K562 (cell line): Measurements from ENCODE around the gene AFAP1. TPM values are rescaled to one million over a fixed set of nuclear protein-coding genes. Genes with fewer than 3 reads are reported as not detected.

Experiments
- ATAC-seq: fragments of 200-7000 bp; cut with Tn5 transposase; 3 replicates; pipeline ENCODE4 v1.9.1; 2020; ENCODE audit warnings: moderate library complexity
- BruUV-seq: library from RNA; stranded (reverse); fragments of 400-500 nt; replicated peaks from 2 replicates; lab custom pipeline; 2021; lab: Mats Ljungman, UMichigan
- CTCF ChIA-PET: fragments of 300-600 bp; formaldehyde crosslinking; extraction: SDS; loops from one replicate; lab custom pipeline; 2021; ENCODE audit warnings: low intra/inter-chr PET ratio; lab: Yijun Ruan, JAX
- POLR2A ChIA-PET: fragments of 300-600, 350-650 bp; sonication (Branson Sonifier 250); formaldehyde crosslinking; extraction: SDS; loops from one replicate; lab custom pipeline; 2021; ENCODE audit warnings: antibody characterized with exemption, inconsistent platforms; lab: Yijun Ruan, JAX
- DNase-seq, 4 experiments: peaks; one replicate each; pipeline versions ENCODE4 v3.0.0 to v3.0.0-alpha.2; 2011 to 2018; ENCODE audit warnings: low spot score in 3 of 4, mixed read lengths in 3 of 4; ENCODE audit errors: extremely low read depth in 1 of 4
- FAIRE-seq: peaks from 2 replicates; lab custom pipeline; 2011; peaks lifted over from hg19 to GRCh38; lab: Jason Lieb, UNC
- H2AFZ ChIP-seq: 2 replicates; pipeline ENCODE4 v1.6.0; 2011; ENCODE audit warnings: low read depth, low read length, control low read depth, inconsistent platforms
- H3K27ac ChIP-seq: fragments of 200-600 bp; 3 replicates; pipeline ENCODE4 v1.8.0; 2011; ENCODE audit warnings: low read depth, mild to moderate bottlenecking, control low read depth, inconsistent platforms, low read length, moderate library complexity, mixed read lengths; ENCODE audit errors: extremely low read depth
- H3K27me3 ChIP-seq, 2 experiments: fragments of 300-600 bp in 1 of 2; 2 replicates in 1 of 2; 3 replicates in 1 of 2; pipeline versions ENCODE4 v1.6.0 to v1.8.0; 2011; ENCODE audit warnings: inconsistent platforms in 2 of 2, low read length in 2 of 2, mild to moderate bottlenecking in 1 of 2, mixed read lengths in 1 of 2, moderate library complexity in 1 of 2; ENCODE audit not compliant: control insufficient read depth in 2 of 2, insufficient read depth in 2 of 2
- H3K36me3 ChIP-seq: fragments of 300-600 bp; 3 replicates; pipeline ENCODE4 v1.8.0; 2011; ENCODE audit warnings: mild to moderate bottlenecking, low read length, inconsistent platforms; ENCODE audit not compliant: control insufficient read depth, insufficient read depth
- H3K4me1 ChIP-seq, 2 experiments: fragments of 200-600 bp in 1 of 2; replicated peaks in 1 of 2; 2 replicates in 1 of 2; 3 replicates in 1 of 2; pipeline versions ENCODE4 v1.5.1 to v1.8.0; 2011; ENCODE audit warnings: inconsistent platforms in 2 of 2, low read length in 2 of 2, mild to moderate bottlenecking in 1 of 2, mixed read lengths in 1 of 2, moderate library complexity in 1 of 2; ENCODE audit not compliant: control insufficient read depth in 2 of 2, insufficient read depth in 2 of 2
- H3K4me2 ChIP-seq: 2 replicates; pipeline ENCODE4 v1.6.1; 2011; ENCODE audit warnings: low read length, control low read depth, inconsistent platforms, mixed read lengths; ENCODE audit not compliant: insufficient read depth
- H3K4me3 ChIP-seq: fragments of 200-600 bp; sonication (generic), shearing (Covaris generic); 2 replicates; pipeline ENCODE4 v1.5.1; 2016; ENCODE audit warnings: control low read depth, inconsistent platforms
- H3K79me2 ChIP-seq: fragments of 200-600 bp; 3 replicates; pipeline ENCODE4 v1.8.0; 2011; ENCODE audit warnings: low read length, inconsistent platforms; ENCODE audit not compliant: control insufficient read depth, insufficient read depth
- H3K9ac ChIP-seq, 2 experiments: 2 replicates each; pipeline versions ENCODE4 v1.6.0 to v1.6.1; 2011; ENCODE audit warnings: low read depth in 2 of 2, low read length in 2 of 2, control low read depth in 1 of 2, inconsistent platforms in 1 of 2, mild to moderate bottlenecking in 1 of 2, mixed read lengths in 1 of 2; ENCODE audit not compliant: insufficient read depth in 1 of 2
- H3K9me1 ChIP-seq: one replicate; pipeline ENCODE4 v1.6.0; 2011; ENCODE audit warnings: inconsistent platforms, mild to moderate bottlenecking, low read length, moderate library complexity; ENCODE audit not compliant: control insufficient read depth, insufficient read depth
- H3K9me3 ChIP-seq: replicated peaks from 2 replicates; pipeline ENCODE4 v1.5.1; 2011; ENCODE audit warnings: low read depth, low read length, inconsistent platforms; ENCODE audit not compliant: control insufficient read depth, insufficient read depth
- H4K20me1 ChIP-seq: replicated peaks from 2 replicates; pipeline ENCODE4 v1.6.1; 2011; ENCODE audit warnings: low read length, inconsistent platforms, mixed read lengths; ENCODE audit not compliant: control insufficient read depth, insufficient read depth
- L3MBTL2 ChIP-seq: fragments of 450-650 bp; IDR thresholded peaks from 2 replicates; pipeline ENCODE4 v1.6.1; 2016; ENCODE audit warnings: mild to moderate bottlenecking, moderate library complexity
- PATZ1 ChIP-seq: fragments of 250-450 bp; sonication (Bioruptor Pico); IDR thresholded peaks from 2 replicates; pipeline ENCODE4 v1.5.0; 2020; ENCODE audit warnings: mild to moderate bottlenecking, borderline replicate concordance
- YY1 ChIP-seq, 3 experiments: IDR thresholded peaks; 2 replicates each; pipeline ENCODE4 v1.6.1; 2011; ENCODE audit warnings: low read length in 2 of 3, mild to moderate bottlenecking in 2 of 3, moderate library complexity in 2 of 3, borderline replicate concordance in 1 of 3, control low read depth in 1 of 3, low read depth in 1 of 3; ENCODE audit not compliant: insufficient read depth in 3 of 3, insufficient replicate concordance in 2 of 3, control insufficient read depth in 1 of 3, insufficient read length in 1 of 3; ENCODE audit errors: extremely low read depth in 1 of 3
- WGBS: fragments of 100-300 bp; shearing (Covaris generic); methylation state at CpG from one replicate; pipeline ENCODE4 v1.1.6; 2016; ENCODE audit warnings: low coverage, mixed read lengths; ENCODE audit not compliant: insufficient coverage; ENCODE audit errors: missing lambda C conversion rate; 5-methylcytosine and 5-hydroxymethylcytosine counted together
- in situ Hi-C: fragments of 300-500 bp; cut with MboI; formaldehyde crosslinking; loops from 4 replicates; pipeline ENCODE4 v1.15.0; 2018; ENCODE audit warnings: inconsistent platforms, mixed read lengths
- intact Hi-C: fragments of 100-400 bp; cut with micrococcal nuclease; formaldehyde crosslinking; loops from 2 replicates; pipeline ENCODE4 v1.14.2; 2022
- polyA plus RNA-seq, 8 experiments: library from polyadenylated mRNA; depleted of rRNA in 4 of 8; stranded (reverse) in 5 of 8; unstranded in 3 of 8; fragments of >200 nt; fragmentation: Nextera tagmentation in 2 of 8; fragmentation: Illumina TruSeq in 1 of 8; extraction: Ambion mirVana in 2 of 8; extraction: Trizol in 1 of 8; gene quantifications; 2 replicates each; pipeline versions ENCODE4 v1.2.1 to v1.2.3, GENCODE V29; 2011 to 2014; ENCODE audit warnings: inconsistent platforms in 1 of 8, missing spikeins in 1 of 8
- total RNA-seq, 7 experiments: library from RNA; depleted of rRNA in 6 of 7; stranded (reverse); fragments of >200 nt in 6 of 7; fragmentation: Illumina TruSeq in 2 of 7; extraction: Trizol in 2 of 7; gene quantifications; 2 replicates each; pipeline versions ENCODE4 v1.2.1 to v1.2.3, GENCODE V29; 2011 to 2021; ENCODE audit warnings: low replicate concordance in 1 of 7

The AFAP1 gene
- total and polyA plus RNA-seq, 9 of the 15 experiments (the other 6 are each of a cell fraction or from before 2014, with no cell fraction given): 0.07 to 0.42 (median 0.12) TPM; not detected in 1

GRCh38 chr4:7862561-7863192, 77.0 kb downstream of the AFAP1 start:
- FAIRE-seq: no peak
- no peak for DNase-seq
- intact Hi-C loops (no loop called here), in situ Hi-C loops (no loop called here)
- 2% methylated on average over 16 of the region's 16 CpGs for WGBS
- Histone ChIP-seq H3K79me2 (no peaks in the 10 kb centered on the region), H3K9ac (no peak overlapping the region), H3K36me3 (no peaks in the 10 kb centered on the region), H3K27ac (no peak overlapping the region), H3K9me3 (0 out of 2 replicates have a peak, but pooled peaks cover 2% of the 10 kb centered on the region), H4K20me1 (no peaks in the 10 kb centered on the region), H3K9me1 (no peaks in the 10 kb centered on the region), H2AFZ (no peak overlapping the region), H3K4me2 (no peak overlapping the region), H3K4me3 (no peak overlapping the region), H3K27me3 (peaks cover 11 to 22% of the 10 kb centered on the region in 2 experiments; a peak in 4 of 5 replicates), H3K4me1 (no peaks in the 10 kb centered on the region)
- TF ChIP-seq PATZ1: no peak
- no peak for TF ChIP-seq L3MBTL2
- no peak for TF ChIP-seq YY1 (IDR thresholded peaks at IDR 0.05; ENCODE audit: borderline replicate concordance in 1 of 3, control insufficient read depth in 1 of 3, extremely low read depth in 1 of 3, insufficient read depth in 3 of 3, insufficient read length in 1 of 3, insufficient replicate concordance in 2 of 3, low read depth in 1 of 3, low read length in 2 of 3)
- ChIA-PET POLR2A (no interaction called here), CTCF (no interaction called here)
- no TSS peak for BruUV-seq
- ATAC-seq: no peak
